Right ventricle myocardium superior (tissue), 1 donor: ENCODE data around the gene FOXP1. TPM values are rescaled to one million over a fixed set of nuclear protein-coding genes. Genes with fewer than 3 reads are reported as not detected.

Source experiments
- ATAC-seq: fragments of 200-7000 bp; cut with Tn5 transposase; one replicate; pipeline ENCODE4 v1.9.1; 2020; ENCODE audit warnings: mild to moderate bottlenecking; ENCODE audit not compliant: poor library complexity
- DNase-seq: peaks from one replicate; pipeline ENCODE4 v3.0.0-alpha.2; 2020
- intact Hi-C: fragments of 100-400 bp; cut with DNase I; formaldehyde crosslinking; loops from one replicate; pipeline ENCODE4 v1.11.2; 2022
- total RNA-seq: library from RNA; stranded (reverse); fragmentation: NEBNext Ultra II Directional; extraction: Animal tissue kit (Norgen Biotek cat#: 25700); gene quantifications from one replicate; pipeline ENCODE4 v1.2.1, GENCODE V29; 2021
- donor health status: DM: no; HTN: yes; CAD: no; lungs with severe emphysema.

Gene FOXP1
- total RNA-seq, 1 donor from 2014 or later = 36.3 TPM

DNA sequence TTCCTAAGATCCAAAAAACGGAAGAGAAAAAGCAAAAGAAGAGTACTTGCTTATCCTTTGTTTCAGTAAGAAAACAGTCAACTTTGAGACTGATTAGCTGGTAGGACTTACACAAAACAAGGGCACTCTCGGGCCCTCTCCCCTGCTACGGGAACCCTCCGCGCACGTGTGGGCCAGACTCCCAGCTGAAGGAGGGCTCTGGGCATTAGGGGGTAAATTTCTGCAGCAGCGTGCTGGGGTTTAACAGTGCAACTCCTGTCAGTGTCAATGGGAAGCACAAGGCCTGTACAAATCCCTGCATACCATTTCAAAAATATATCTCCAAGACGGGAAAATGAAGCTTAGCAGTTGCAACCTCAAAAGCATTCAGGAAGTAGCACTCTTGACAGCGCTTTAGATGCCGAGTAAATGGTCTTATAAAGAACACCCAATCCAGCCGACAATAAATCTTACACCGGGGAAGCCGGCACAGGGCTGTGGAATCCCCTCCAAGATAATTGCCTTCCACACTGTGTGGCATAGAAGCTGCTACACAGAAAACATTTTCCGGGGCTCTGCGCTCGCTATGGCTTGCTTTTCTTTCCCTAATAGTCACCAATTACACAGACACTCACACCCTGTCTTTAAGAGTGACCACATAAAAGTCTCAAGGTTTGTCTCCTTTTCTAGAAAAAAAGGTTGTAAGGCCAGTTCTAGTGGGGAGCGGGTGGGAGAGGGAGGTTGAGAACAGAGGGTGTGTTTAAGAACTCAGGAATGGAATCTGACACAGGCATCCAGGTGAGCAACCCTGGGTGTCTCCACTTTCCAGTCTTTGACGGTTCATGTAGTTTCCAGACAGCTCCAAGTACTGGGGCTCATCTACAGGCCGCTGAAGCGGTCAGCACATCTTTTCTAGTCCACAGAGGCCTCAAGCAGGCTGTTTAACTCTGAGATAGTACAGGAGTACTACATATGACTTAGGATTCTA, 512.7 kb downstream of the FOXP1 start:
- peak; percentile 2 for ATAC-seq
- intact Hi-C loops = loop anchor here (5.0 kb wide), 1 partner anchor 57 kb away; no protein-coding TSS in a partner anchor
- no peak for DNase-seq

GRCh38 chr3:71069797-71070196, 513.7 kb downstream of the FOXP1 start:
- intact Hi-C loops = loop anchor here (5.0 to 10.0 kb wide), 2 partner anchors 58 to 175 kb away; no protein-coding TSS in a partner anchor
- DNase-seq (peak; percentile 75), ATAC-seq (peak; percentile 45)

- intact Hi-C loops = loop anchor here (10.0 kb wide), 1 partner anchor 177 kb away; no protein-coding TSS in a partner anchor
- DNase-seq = no peak
These were observed 515.4 kb downstream of the FOXP1 start for GRCh38 chr3:71067977-71068654.

GRCh38 chr3:71066849-71067261, 516.7 kb downstream of the FOXP1 start:
- intact Hi-C loops = loop anchor here (10.0 kb wide), 1 partner anchor 178 kb away; no protein-coding TSS in a partner anchor
- ATAC-seq (no peak), DNase-seq (no peak)

More at GRCh38 chr3:71067977-71068654, 515.4 kb downstream of the FOXP1 start:
- ATAC-seq = no peak

DNA sequence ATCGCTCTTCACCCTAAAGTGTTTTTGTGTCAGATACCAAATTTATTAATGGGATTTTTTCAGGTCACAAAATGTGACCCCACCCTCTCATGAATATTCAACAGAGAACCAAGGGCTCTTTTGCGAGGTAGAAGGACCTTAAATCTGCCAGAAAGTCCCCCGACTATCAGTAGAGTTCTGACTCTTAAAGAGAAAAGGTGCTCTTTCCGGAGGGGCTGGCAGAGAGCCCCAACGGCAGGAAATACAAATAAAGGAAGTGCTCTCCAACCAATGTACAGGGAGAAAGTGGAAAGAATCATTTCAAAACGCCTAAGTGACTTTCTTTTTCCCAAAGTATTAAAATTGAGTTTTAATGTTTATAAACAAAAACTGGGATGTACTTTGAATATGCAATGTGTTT, 517.2 kb downstream of the FOXP1 start:
- intact Hi-C loops = loop anchor here (10.0 kb wide), 1 partner anchor 178 kb away; no protein-coding TSS in a partner anchor
- DNase-seq = no peak

DNA sequence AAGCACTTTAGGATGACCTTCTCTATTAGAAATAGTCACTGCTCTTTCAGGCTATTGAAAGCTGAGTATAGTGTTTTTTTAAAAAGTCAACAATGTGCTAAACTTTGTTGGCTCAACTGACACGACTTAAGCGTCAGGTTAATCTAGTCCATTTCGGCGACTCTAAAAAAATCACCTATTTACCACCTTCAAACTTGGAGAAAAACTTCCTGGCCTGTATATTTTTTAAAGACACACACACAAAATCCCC, 517.8 kb downstream of the FOXP1 start:
- no peak for ATAC-seq
- intact Hi-C loops = loop anchor here (10.0 kb wide), 1 partner anchor 179 kb away; no protein-coding TSS in a partner anchor

More for the DNA sequence above, 517.2 kb downstream of the FOXP1 start:
- no peak for ATAC-seq

GRCh38 chr3:71064956-71065763, 518.4 kb downstream of the FOXP1 start:
- ATAC-seq (peak; percentile 52), DNase-seq (peak; percentile 74)
- intact Hi-C loops = loop anchor here (5.0 to 10.0 kb wide), 2 partner anchors 58 to 180 kb away; no protein-coding TSS in a partner anchor

More for the DNA sequence above, 517.8 kb downstream of the FOXP1 start:
- no peak for DNase-seq

- intact Hi-C loops = loop anchor here (5.0 to 10.0 kb wide), 2 partner anchors 57 to 180 kb away; no protein-coding TSS in a partner anchor
- peak; percentile 45 for DNase-seq
- ATAC-seq = peak; percentile 47
These were observed 519.1 kb downstream of the FOXP1 start for GRCh38 chr3:71064291-71064955.

DNA sequence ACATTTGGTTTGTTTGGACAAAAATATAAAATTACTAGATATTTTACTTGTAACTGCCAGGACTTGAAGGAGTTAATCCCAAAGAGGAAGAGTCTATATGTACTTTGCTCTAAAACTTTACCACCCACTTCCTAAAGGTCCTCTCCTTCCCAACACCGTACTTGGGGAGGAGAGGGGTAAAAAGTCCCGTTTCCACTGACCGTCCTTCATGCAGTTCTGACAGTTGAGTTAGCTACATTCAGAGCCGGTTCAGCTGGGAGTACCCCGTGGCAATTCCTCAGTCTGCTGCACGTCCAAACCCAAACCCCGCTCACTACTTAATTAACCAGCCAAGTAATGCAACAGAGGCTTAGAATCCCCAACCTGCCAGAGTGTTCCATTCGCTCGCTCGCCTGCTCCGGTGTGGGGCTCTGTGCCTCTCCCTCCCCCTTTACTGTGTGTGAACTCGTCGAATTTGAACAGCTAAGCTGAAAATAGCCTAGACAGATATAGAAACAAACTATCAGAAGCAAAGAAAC, 519.7 kb downstream of the FOXP1 start:
- intact Hi-C loops = loop anchor here (5.0 to 10.0 kb wide), 2 partner anchors 57 to 181 kb away; no protein-coding TSS in a partner anchor
- ATAC-seq (peak; percentile 51), DNase-seq (peak; percentile 51)

GRCh38 chr3:71062952-71063772, 520.4 kb downstream of the FOXP1 start:
- DNase-seq (no peak), ATAC-seq (peak; percentile 4)
- intact Hi-C loops = loop anchor here (5.0 to 10.0 kb wide), 2 partner anchors 56 to 182 kb away; no protein-coding TSS in a partner anchor

DNA sequence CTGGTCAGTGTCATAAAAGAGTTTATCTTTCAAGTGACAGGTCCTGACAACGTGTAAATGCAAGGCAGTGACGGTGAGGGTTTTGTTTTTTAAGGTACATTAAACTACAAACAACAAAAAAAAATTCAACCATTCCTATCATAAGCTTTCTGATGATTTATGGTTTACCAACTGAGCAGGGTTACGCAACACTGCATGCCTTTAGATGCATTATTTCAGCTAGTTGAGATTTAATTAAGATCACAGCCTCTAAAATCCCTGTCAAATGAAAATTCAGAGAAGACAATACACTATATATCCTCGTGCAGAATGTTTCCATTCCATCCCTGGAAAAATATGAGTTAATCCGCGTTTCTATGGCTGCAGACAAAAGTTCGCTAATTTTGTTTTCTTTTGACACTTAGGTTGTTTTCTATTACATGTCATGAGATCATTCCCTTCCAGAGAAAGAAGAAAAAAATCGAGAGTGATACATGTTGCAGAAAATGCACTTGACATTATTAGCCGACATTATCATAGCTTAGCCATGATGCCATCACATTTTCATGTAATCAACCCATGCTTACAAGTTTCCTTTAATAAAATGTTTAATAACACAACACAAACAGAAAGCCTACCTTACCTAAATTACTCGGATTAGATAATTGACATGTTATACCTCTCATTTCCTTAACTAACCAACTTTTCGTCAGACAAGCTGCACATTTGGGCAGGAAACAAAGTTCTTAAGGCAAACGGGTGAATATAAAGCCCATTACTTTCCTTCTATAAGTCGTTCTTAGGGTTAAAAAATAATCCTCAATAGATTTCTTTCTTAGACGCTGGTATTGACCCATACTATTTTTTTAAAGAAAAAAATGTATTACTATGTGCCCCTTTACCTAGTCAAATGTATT, 521.2 kb downstream of the FOXP1 start:
- intact Hi-C loops = loop anchor here (5.0 to 10.0 kb wide), 2 partner anchors 55 to 183 kb away; no protein-coding TSS in a partner anchor
- no peak for ATAC-seq
- DNase-seq = no peak

- no peak for DNase-seq
- intact Hi-C loops = loop anchor here (5.0 to 10.0 kb wide), 2 partner anchors 54 to 183 kb away; no protein-coding TSS in a partner anchor
- ATAC-seq = no peak
These were observed 521.9 kb downstream of the FOXP1 start for GRCh38 chr3:71061581-71061980.

GRCh38 chr3:71061037-71061436, 522.5 kb downstream of the FOXP1 start:
- DNase-seq (no peak), ATAC-seq (no peak)
- intact Hi-C loops = loop anchor here (5.0 to 10.0 kb wide), 2 partner anchors 54 to 184 kb away; no protein-coding TSS in a partner anchor

DNA sequence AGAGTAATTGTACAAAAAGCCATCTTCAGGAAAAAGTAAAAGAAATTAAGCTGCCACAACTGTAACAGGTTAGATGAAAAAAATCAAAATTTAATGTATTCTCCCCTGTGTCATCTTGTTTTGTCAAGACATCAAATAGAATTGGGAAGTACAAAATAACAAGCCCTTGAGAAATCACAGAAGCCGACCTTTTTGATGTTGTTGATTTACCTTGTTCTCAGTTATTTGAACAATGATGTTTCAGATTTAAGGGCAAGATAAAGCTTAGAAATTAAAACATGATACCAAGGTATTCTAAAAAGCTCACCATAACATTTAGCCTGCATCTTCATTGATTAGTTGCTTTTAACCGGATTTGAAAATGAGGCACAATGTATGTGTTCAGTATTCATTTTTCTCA, 523.0 kb downstream of the FOXP1 start:
- DNase-seq (no peak), ATAC-seq (no peak)
- intact Hi-C loops = loop anchor here (5.0 to 10.0 kb wide), 2 partner anchors 53 to 184 kb away; no protein-coding TSS in a partner anchor

DNA sequence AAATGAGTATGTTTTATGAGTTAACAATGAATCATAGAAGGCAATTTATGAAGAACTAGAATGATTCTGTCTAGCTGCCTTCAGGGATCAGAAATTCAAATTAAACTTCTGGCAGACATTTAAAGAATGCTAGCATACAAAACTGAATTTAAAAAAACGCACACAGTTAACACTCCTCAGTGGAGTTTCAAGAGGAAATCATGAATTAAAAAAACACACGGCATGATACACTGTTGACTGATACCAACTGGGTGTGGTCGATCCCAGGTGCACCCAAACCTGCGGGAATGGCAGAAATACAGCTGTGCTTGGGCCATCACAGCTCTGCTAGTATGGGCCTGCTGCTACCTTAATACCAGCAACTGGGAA, 526.0 kb downstream of the FOXP1 start:
- intact Hi-C loops = no loop called here
- no peak for DNase-seq

DNA sequence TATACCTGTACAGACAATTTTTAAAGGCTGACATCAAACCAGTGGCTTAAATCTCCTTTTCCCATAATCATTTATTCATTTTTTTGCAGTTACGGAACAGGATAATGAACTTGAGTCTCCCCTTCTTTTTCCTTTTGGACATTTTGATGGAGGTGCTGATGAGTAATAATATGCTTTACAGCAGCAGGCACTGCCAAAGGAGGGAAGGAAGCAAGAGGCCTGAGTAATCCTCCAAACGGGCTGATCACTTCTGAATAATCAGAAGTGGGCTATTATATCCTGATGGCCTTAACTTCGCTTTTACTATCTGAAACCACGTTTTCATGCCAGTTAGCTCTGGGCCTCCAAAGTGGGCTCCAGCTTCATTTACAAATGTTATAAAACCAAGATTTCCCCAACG, 527.2 kb downstream of the FOXP1 start:
- ATAC-seq = no peak
- no peak for DNase-seq
- intact Hi-C loops = no loop called here

More for the DNA sequence above, 526.0 kb downstream of the FOXP1 start:
- peak; percentile 9 for ATAC-seq
